Effector memory CD4-positive, alpha-beta T cell (primary cell): ENCODE data around the gene COA8.

Source experiments
- DNase-seq, 3 donors: peaks; one replicate each; pipeline ENCODE4 v3.0.0-alpha.2; 2020
- H3K27ac ChIP-seq: 2 replicates; pipeline ENCODE4 v1.7.0; 2013; ENCODE audit warnings: mild to moderate bottlenecking, low read length, moderate library complexity; ENCODE audit not compliant: insufficient read depth, poor library complexity, severe bottlenecking
- H3K27me3 ChIP-seq: replicated peaks from 2 replicates; pipeline ENCODE4 v1.7.0; 2013; ENCODE audit warnings: mild to moderate bottlenecking, low read length; ENCODE audit not compliant: insufficient read depth, control insufficient read depth, poor library complexity, severe bottlenecking
- H3K36me3 ChIP-seq: 2 replicates; pipeline ENCODE4 v1.7.0; 2013; ENCODE audit warnings: mild to moderate bottlenecking, low read length, moderate library complexity; ENCODE audit not compliant: control insufficient read depth, insufficient read depth
- H3K4me1 ChIP-seq: 2 replicates; pipeline ENCODE4 v1.7.0; 2013; ENCODE audit warnings: low read length, mild to moderate bottlenecking; ENCODE audit not compliant: control insufficient read depth, insufficient read depth, poor library complexity, severe bottlenecking
- H3K4me3 ChIP-seq: 2 replicates; pipeline ENCODE4 v1.7.0; 2013; ENCODE audit warnings: low read length, low read depth, mild to moderate bottlenecking; ENCODE audit not compliant: insufficient read depth, poor library complexity, severe bottlenecking
- H3K9me3 ChIP-seq: 2 replicates; pipeline ENCODE4 v1.7.0; 2013; ENCODE audit warnings: mild to moderate bottlenecking, low read length, moderate library complexity; ENCODE audit not compliant: control insufficient read depth

The COA8 gene

DNA sequence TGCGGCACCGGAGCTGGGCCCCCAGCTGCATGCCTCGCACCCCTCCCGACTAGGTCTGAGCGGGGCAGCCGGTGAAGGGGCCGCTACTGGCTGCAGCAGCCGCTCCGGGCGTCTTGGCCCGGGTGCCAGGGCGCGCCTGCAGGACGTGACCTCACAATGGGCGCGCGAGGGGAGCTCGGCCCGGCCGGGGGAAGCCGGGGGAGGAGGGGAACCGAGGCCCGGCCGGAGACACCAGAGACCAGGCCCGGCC is 656 bp upstream of the COA8 start:
- peak overlapping the region; percentile 88 for H3K27ac ChIP-seq
- no peak for DNase-seq
- H3K27me3 ChIP-seq: no peaks in the 10 kb centered on the region
- no peaks in the 10 kb centered on the region for H3K9me3 ChIP-seq
- peaks cover 23% of the 10 kb centered on the region for H3K4me1 ChIP-seq
- peaks cover 16% of the 10 kb centered on the region for H3K36me3 ChIP-seq
- peak overlapping the region; percentile 97 for H3K4me3 ChIP-seq

- Histone ChIP-seq H3K9me3 (no peaks in the 10 kb centered on the region), H3K27ac (peak overlapping the region; percentile 88), H3K27me3 (no peaks in the 10 kb centered on the region), H3K4me1 (peaks cover 23% of the 10 kb centered on the region), H3K36me3 (peaks cover 16% of the 10 kb centered on the region), H3K4me3 (peak overlapping the region; percentile 97)
- DNase-seq: no peak
Measured at GRCh38 chr14:103563226-103563620, 463 bp downstream of the COA8 start.

GRCh38 chr14:103563844-103564505 is 1.2 kb downstream of the COA8 start:
- Histone ChIP-seq H3K4me3 (peak overlapping the region; percentile 97), H3K27ac (no peak overlapping the region), H3K4me1 (peaks cover 23% of the 10 kb centered on the region), H3K36me3 (peaks cover 16% of the 10 kb centered on the region), H3K9me3 (no peaks in the 10 kb centered on the region), H3K27me3 (no peaks in the 10 kb centered on the region)
- DNase-seq: no peak

GRCh38 chr14:103568952-103569351 is 6.2 kb downstream of the COA8 start:
- Histone ChIP-seq H3K4me1 (no peaks in the 10 kb centered on the region), H3K27ac (no peak overlapping the region), H3K36me3 (no peaks in the 10 kb centered on the region), H3K4me3 (no peak overlapping the region), H3K27me3 (no peaks in the 10 kb centered on the region), H3K9me3 (no peaks in the 10 kb centered on the region)
- no peak for DNase-seq

DNA sequence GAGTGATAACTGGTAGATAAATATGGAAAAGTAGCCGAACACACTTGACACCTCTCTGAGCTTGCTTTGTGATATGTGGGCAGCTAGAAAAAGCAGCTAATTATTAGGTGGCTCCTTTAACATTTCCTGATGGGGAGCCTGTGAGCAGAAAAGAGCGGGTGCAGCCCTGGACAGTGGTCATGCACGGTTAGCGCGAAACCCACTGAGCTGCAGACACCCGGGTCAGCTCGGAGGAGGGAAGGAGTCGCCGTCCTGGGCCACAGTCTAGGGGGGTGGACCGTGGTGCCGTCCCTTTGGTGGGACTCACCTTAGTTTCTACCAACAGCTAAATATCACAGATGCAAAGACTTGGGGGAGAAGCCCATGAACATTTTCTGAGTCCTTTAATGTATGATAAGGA is 6.6 kb downstream of the COA8 start:
- Histone ChIP-seq H3K4me3 (no peak overlapping the region), H3K4me1 (no peaks in the 10 kb centered on the region), H3K27me3 (no peaks in the 10 kb centered on the region), H3K36me3 (peaks cover 1% of the 10 kb centered on the region), H3K9me3 (no peaks in the 10 kb centered on the region), H3K27ac (no peak overlapping the region)
- DNase-seq: no peak

GRCh38 chr14:103574104-103574503 is 11.3 kb downstream of the COA8 start:
- DNase-seq: no peak
- no peaks in the 10 kb centered on the region for H3K9me3 ChIP-seq
- no peaks in the 10 kb centered on the region for H3K27me3 ChIP-seq
- H3K27ac ChIP-seq: no peak overlapping the region
- H3K36me3 ChIP-seq: peaks cover 30% of the 10 kb centered on the region
- H3K4me1 ChIP-seq: no peaks in the 10 kb centered on the region
- H3K4me3 ChIP-seq: no peak overlapping the region

GRCh38 chr14:103574707-103575285 is 12.0 kb downstream of the COA8 start:
- no peaks in the 10 kb centered on the region for H3K9me3 ChIP-seq
- H3K27me3 ChIP-seq: no peaks in the 10 kb centered on the region
- no peak overlapping the region for H3K27ac ChIP-seq
- H3K36me3 ChIP-seq: peaks cover 30% of the 10 kb centered on the region
- DNase-seq: no peak
- no peak overlapping the region for H3K4me3 ChIP-seq
- H3K4me1 ChIP-seq: no peaks in the 10 kb centered on the region

GRCh38 chr14:103576371-103577024 is 13.7 kb downstream of the COA8 start:
- Histone ChIP-seq H3K4me3 (no peak overlapping the region), H3K36me3 (peaks cover 35% of the 10 kb centered on the region), H3K9me3 (no peaks in the 10 kb centered on the region), H3K27ac (no peak overlapping the region), H3K27me3 (no peaks in the 10 kb centered on the region), H3K4me1 (no peaks in the 10 kb centered on the region)
- no peak for DNase-seq

DNA sequence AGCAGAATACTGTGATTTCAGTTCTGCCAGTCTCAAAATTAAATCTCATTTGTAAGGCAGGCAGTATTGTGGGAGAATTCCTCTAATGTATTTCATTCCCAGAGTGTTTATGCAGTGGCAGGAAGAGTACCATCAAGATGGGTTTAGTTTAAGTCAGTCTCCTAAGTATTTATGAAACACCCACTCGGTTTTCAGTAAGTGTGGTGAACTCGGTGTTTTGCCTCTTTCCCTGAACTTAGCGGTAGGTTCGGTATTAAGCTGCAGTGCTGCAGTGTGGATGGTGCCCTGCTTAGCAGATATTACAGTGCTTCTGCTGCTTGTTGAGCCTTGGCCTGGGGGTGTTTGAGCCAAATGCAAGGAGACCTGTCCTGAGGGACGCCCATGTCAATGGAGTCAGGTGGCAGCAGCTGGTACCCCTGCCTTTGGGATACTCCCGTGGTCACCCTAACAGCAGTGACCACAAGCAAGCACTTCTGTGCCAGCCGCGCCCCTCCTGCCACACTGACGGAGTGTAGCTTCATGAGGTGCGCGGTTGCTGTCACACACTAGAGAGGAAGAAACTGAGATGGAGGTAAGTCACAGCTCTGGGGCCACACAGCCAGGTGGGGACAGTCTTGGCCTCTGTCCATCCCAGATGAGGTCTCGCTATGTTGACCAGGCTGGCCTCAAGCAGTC is 15.8 kb downstream of the COA8 start:
- no peak overlapping the region for H3K27ac ChIP-seq
- H3K36me3 ChIP-seq: peaks cover 35% of the 10 kb centered on the region
- no peak overlapping the region for H3K4me3 ChIP-seq
- H3K27me3 ChIP-seq: no peaks in the 10 kb centered on the region
- H3K9me3 ChIP-seq: no peaks in the 10 kb centered on the region
- H3K4me1 ChIP-seq: no peaks in the 10 kb centered on the region
- no peak for DNase-seq

GRCh38 chr14:103581206-103581605 is 18.4 kb downstream of the COA8 start:
- H3K27ac ChIP-seq: no peak overlapping the region
- no peaks in the 10 kb centered on the region for H3K27me3 ChIP-seq
- H3K4me3 ChIP-seq: no peak overlapping the region
- H3K9me3 ChIP-seq: no peaks in the 10 kb centered on the region
- H3K36me3 ChIP-seq: peaks cover 23% of the 10 kb centered on the region
- no peaks in the 10 kb centered on the region for H3K4me1 ChIP-seq
- DNase-seq: no peak
